ENCODE measurements around the gene PLPP4. TPM values are rescaled to one million over a fixed set of nuclear protein-coding genes. Genes with fewer than 3 reads are reported as not detected.

PLPP4 gene
- total and polyA plus RNA-seq, 2 of the 13 experiments (the other 11 are each of a cell fraction or from before 2014, with no cell fraction given) = not detected

- Histone ChIP-seq H3K9me3 (ENCODE audit: low read length) (peaks cover 7% of the 10 kb centered on the region), H3K4me3 (replicated peaks in 1 of 3; ENCODE audit: insufficient read depth in 1 of 3, low read depth in 2 of 3, low read length in 3 of 3) (no peak overlapping the region), H4K20me1 (ENCODE audit: insufficient read depth, low read length) (no peaks in the 10 kb centered on the region), H3K4me1 (ENCODE audit: insufficient read depth, low read length) (no peaks in the 10 kb centered on the region), H3K36me3 (replicated peaks in 1 of 2; ENCODE audit: control insufficient read depth in 1 of 2, insufficient read depth in 2 of 2, low read length in 2 of 2) (no peaks in the 10 kb centered on the region), H3K79me2 (ENCODE audit: insufficient read depth, low read length) (no peaks in the 10 kb centered on the region), H3K9ac (ENCODE audit: insufficient read depth, low read depth, low read length) (no peak overlapping the region), H2AFZ (ENCODE audit: low read length) (no peak overlapping the region), H3K27me3 (ENCODE audit: control insufficient read depth in 1 of 2, insufficient read depth in 2 of 2, low read length in 2 of 2) (no peaks in the 10 kb centered on the region; a peak in 2 of 5 replicates), H3K27ac (ENCODE audit: extremely low read length, insufficient read depth, low read length) (no peak overlapping the region), H3K4me2 (ENCODE audit: low read depth, low read length) (no peak overlapping the region)
- TF ChIP-seq SIN3B (IDR thresholded peaks at IDR 0.05; ENCODE audit: low read length) (no peak), ZNF768 (CRISPR knock-in tag; IDR thresholded peaks at IDR 0.05) (peak; percentile 55; the same call in 1 of the 2 replicates)
- no peak for ATAC-seq
- no peak for DNase-seq (ENCODE audit: low spot score)
- in situ Hi-C loops (cut with HindIII; ENCODE audit: extremely low pct_ligation_motif_present, low pct_unique_long_range_greater_than_20kb) (no loop called here), intact Hi-C loops (cut with micrococcal nuclease; ENCODE audit: unreplicated experiment) (no loop called here)
- BruUV-seq (replicated peaks) = no TSS peak
- 16% methylated on average over 3 of the region's 9 CpGs for WGBS (ENCODE audit: low lambda C conversion rate)
- POLR2A ChIA-PET = no interaction called here
- no peak for FAIRE-seq
- CTCF ChIA-PET (ENCODE audit: low intra/inter-chr PET ratio, low total read pairs) = no interaction called here
Measured at GRCh38 chr10:120599200-120599724, 142.2 kb downstream of the PLPP4 start.

- Histone ChIP-seq H3K79me2 (ENCODE audit: insufficient read depth, low read length) (no peaks in the 10 kb centered on the region), H3K9me3 (ENCODE audit: low read length) (peaks cover 7% of the 10 kb centered on the region), H3K36me3 (replicated peaks in 1 of 2; ENCODE audit: control insufficient read depth in 1 of 2, insufficient read depth in 2 of 2, low read length in 2 of 2) (no peaks in the 10 kb centered on the region), H3K9ac (ENCODE audit: insufficient read depth, low read depth, low read length) (no peak overlapping the region), H3K4me2 (ENCODE audit: low read depth, low read length) (no peak overlapping the region), H4K20me1 (ENCODE audit: insufficient read depth, low read length) (no peaks in the 10 kb centered on the region), H3K4me3 (replicated peaks in 1 of 3; ENCODE audit: insufficient read depth in 1 of 3, low read depth in 2 of 3, low read length in 3 of 3) (no peak overlapping the region), H2AFZ (ENCODE audit: low read length) (no peak overlapping the region), H3K4me1 (ENCODE audit: insufficient read depth, low read length) (no peaks in the 10 kb centered on the region), H3K27me3 (ENCODE audit: control insufficient read depth in 1 of 2, insufficient read depth in 2 of 2, low read length in 2 of 2) (no peaks in the 10 kb centered on the region; a peak in 2 of 5 replicates), H3K27ac (ENCODE audit: extremely low read length, insufficient read depth, low read length) (no peak overlapping the region)
- peak; percentile 51 for TF ChIP-seq STAG1 (CRISPR knock-in tag; IDR thresholded peaks at IDR 0.05)
- TF ChIP-seq ZBTB42 (CRISPR knock-in tag; IDR thresholded peaks at IDR 0.05) = no peak
- no peak for TF ChIP-seq ZBTB38 (CRISPR knock-in tag; IDR thresholded peaks at IDR 0.05)
- TF ChIP-seq ZSCAN12 (CRISPR knock-in tag; IDR thresholded peaks at IDR 0.05) = no peak
- TF ChIP-seq KDM6A (CRISPR knock-in tag; IDR thresholded peaks at IDR 0.05; ENCODE audit: low read depth) = no peak
- TF ChIP-seq CTCF (CRISPR knock-in tag; IDR thresholded peaks at IDR 0.05) = peak; percentile 67
- TF ChIP-seq ZNF589 (CRISPR knock-in tag; conservative IDR thresholded peaks at IDR 0.05) = no peak
- TF ChIP-seq NFE2L2 (IDR thresholded peaks at IDR 0.05; ENCODE audit: low read length) = peak; percentile 53; the same call in 1 of the 2 replicates
- TF ChIP-seq TCF12 (IDR thresholded peaks at IDR 0.05) = no peak
- TF ChIP-seq TCF12 (CRISPR knock-in tag; IDR thresholded peaks at IDR 0.05) = no peak
- no peak for TF ChIP-seq RARG (CRISPR knock-in tag; IDR thresholded peaks at IDR 0.05; ENCODE audit: low read depth)
- no peak for TF ChIP-seq ZBTB43 (CRISPR knock-in tag; conservative IDR thresholded peaks at IDR 0.05)
- no peak for TF ChIP-seq ZNF138 (CRISPR knock-in tag; IDR thresholded peaks at IDR 0.05; ENCODE audit: low read depth)
- peak; percentile 84 for ATAC-seq
- in situ Hi-C loops (cut with HindIII; ENCODE audit: extremely low pct_ligation_motif_present, low pct_unique_long_range_greater_than_20kb) (no loop called here), intact Hi-C loops (cut with micrococcal nuclease; ENCODE audit: unreplicated experiment) (no loop called here)
- ChIA-PET CTCF (ENCODE audit: low intra/inter-chr PET ratio, low total read pairs) (no interaction called here), POLR2A (no interaction called here)
- no peak for FAIRE-seq
- DNase-seq (ENCODE audit: low spot score) = no peak
- 35% methylated on average over 11 of the region's 12 CpGs for WGBS (ENCODE audit: low lambda C conversion rate)
- BruUV-seq (replicated peaks) = no TSS peak
Measured at GRCh38 chr10:120600871-120601649, 144.0 kb downstream of the PLPP4 start.

All from HepG2 (cell line).